PFSK-1 (cell line): Measurements from ENCODE around the gene MAP2K1.

ENCODE experiments used
- FOXP2 ChIP-seq: optimal IDR thresholded peaks from 2 replicates; pipeline ENCODE3; 2011; ENCODE audit warnings: borderline replicate concordance, control low read depth, inconsistent platforms; ENCODE audit not compliant: insufficient read depth; ENCODE audit errors: extremely low read length, extremely low read depth
- POLR2AphosphoS5 ChIP-seq: IDR thresholded peaks from 2 replicates; pipeline ENCODE4 v1.6.1; 2012; ENCODE audit warnings: low read depth, mild to moderate bottlenecking, control low read depth, low read length, moderate library complexity
- REST ChIP-seq, 2 experiments: IDR thresholded peaks; 2 replicates each; pipeline versions ENCODE4 v1.6.1 to v1.8.0; 2011 to 2012; ENCODE audit warnings: low read depth in 2 of 2, low read length in 2 of 2, control low read depth in 1 of 2, inconsistent platforms in 1 of 2, mild to moderate bottlenecking in 1 of 2, moderate library complexity in 1 of 2; ENCODE audit not compliant: insufficient read depth in 1 of 2
- SIN3A ChIP-seq: IDR thresholded peaks from 2 replicates; pipeline ENCODE4 v1.6.1; 2012; ENCODE audit warnings: mild to moderate bottlenecking, low read length, moderate library complexity, borderline replicate concordance; ENCODE audit not compliant: insufficient read depth
- TAF1 ChIP-seq: IDR thresholded peaks from 2 replicates; pipeline ENCODE4 v1.6.1; 2012; ENCODE audit warnings: low read length, control low read depth, borderline replicate concordance; ENCODE audit not compliant: insufficient read depth

MAP2K1 gene

GRCh38 chr15:66497502-66498455, 111.1 kb downstream of the MAP2K1 start, which contains the start of gene SNAPC5:
Gene SNAPC5, minus strand, starts transcription at chr15:66497762. Its CDS starts 31 bp downstream, at chr15:66497731.
- TF ChIP-seq POLR2AphosphoS5 (peak; percentile 83), TAF1 (no peak; the same call in 1 of the 2 replicates), SIN3A (no peak; the same call in 1 of the 2 replicates), REST (IDR thresholded peaks at IDR 0.05; ENCODE audit: insufficient read depth in 1 of 2, low read depth in 2 of 2, low read length in 2 of 2) (no peak), FOXP2 (peak; percentile 99)

GRCh38 chr15:66498501-66499386, 112.0 kb downstream of the MAP2K1 start:
- TF ChIP-seq REST (IDR thresholded peaks at IDR 0.05; ENCODE audit: insufficient read depth in 1 of 2, low read depth in 2 of 2, low read length in 2 of 2), result no peak
- TF ChIP-seq POLR2AphosphoS5, result peak; percentile 14; the same call in 1 of the 2 replicates

- TF ChIP-seq POLR2AphosphoS5, result no peak; the same call in 1 of the 2 replicates
These were observed 115.8 kb downstream of the MAP2K1 start for GRCh38 chr15:66502491-66502890.

- peak; percentile 82; the same call in 1 of the 2 replicates for TF ChIP-seq SIN3A
- no peak for TF ChIP-seq TAF1
- 0 out of 4 replicates have a peak, but pooled peaks of 1 of the 2 experiments have one; percentile 16 for TF ChIP-seq REST (IDR thresholded peaks at IDR 0.05; ENCODE audit: insufficient read depth in 1 of 2, low read depth in 2 of 2, low read length in 2 of 2)
- TF ChIP-seq FOXP2, result no peak
- peak; percentile 4 for TF ChIP-seq POLR2AphosphoS5
These were observed 117.3 kb downstream of the MAP2K1 start for GRCh38 chr15:66503780-66504562.
